HG03280 (cell line): Measurements from ENCODE around the gene MMP24OS.
"Not testable (repeated sequence)": the region's sequence is repeated elsewhere in the genome, so short reads cannot be mapped to it uniquely, and the experiment has no call there.

Experiments
- ATAC-seq: cut with Tn5 transposase; IDR thresholded peaks from one replicate; pipeline ENCODE4 v1.9.1; 2021; ENCODE audit warnings: mild to moderate bottlenecking, moderate library complexity; ENCODE audit not compliant: unreplicated experiment

MMP24OS gene

GRCh38 chr20:35277531-35278395 is at the start of gene MMP24OS:
Gene MMP24OS (minus strand): TSS chr20:35278122. CDS start chr20:35277929, 193 bp downstream.
- ATAC-seq: peak; percentile 80

GRCh38 chr20:35327074-35327976 is 49.4 kb upstream of the MMP24OS start:
- no peak for ATAC-seq

- ATAC-seq: no peak
These were observed 48.8 kb upstream of the MMP24OS start for GRCh38 chr20:35326740-35327073.

- ATAC-seq: no peak
These were observed 48.3 kb upstream of the MMP24OS start for GRCh38 chr20:35326021-35326739.

- no peak for ATAC-seq
These were observed 47.5 kb upstream of the MMP24OS start for GRCh38 chr20:35325401-35325800.

- ATAC-seq: no peak
These were observed 42.6 kb upstream of the MMP24OS start for GRCh38 chr20:35320396-35321126.

- ATAC-seq: no peak
These were observed 41.9 kb upstream of the MMP24OS start for GRCh38 chr20:35319871-35320197.

- no peak for ATAC-seq
These were observed 41.4 kb upstream of the MMP24OS start for GRCh38 chr20:35319192-35319870.

- ATAC-seq: no peak
These were observed 40.7 kb upstream of the MMP24OS start for GRCh38 chr20:35318502-35319157.

GRCh38 chr20:35317416-35318210 is 39.7 kb upstream of the MMP24OS start:
- no peak for ATAC-seq

GRCh38 chr20:35316086-35316485 is 38.2 kb upstream of the MMP24OS start:
- no peak for ATAC-seq

- not testable (repeated sequence) for ATAC-seq
These were observed 37.7 kb upstream of the MMP24OS start for GRCh38 chr20:35315632-35316020.

GRCh38 chr20:35314816-35315631 is 37.1 kb upstream of the MMP24OS start:
- ATAC-seq: no peak

GRCh38 chr20:35312318-35312717 is 34.4 kb upstream of the MMP24OS start:
- no peak for ATAC-seq

- ATAC-seq: no peak
These were observed 33.9 kb upstream of the MMP24OS start for GRCh38 chr20:35311822-35312221.

- ATAC-seq: no peak
These were observed 33.5 kb upstream of the MMP24OS start for GRCh38 chr20:35311409-35311808.

- no peak for ATAC-seq
These were observed 30.0 kb upstream of the MMP24OS start for GRCh38 chr20:35307666-35308653.
